Heart left ventricle (tissue), 16 donors: ENCODE data around the gene LRPPRC. TPM values are rescaled to one million over a fixed set of nuclear protein-coding genes. Genes with fewer than 3 reads are reported as not detected.

Source experiments
- ATAC-seq, 4 donors: fragments of 200-7000 bp; cut with Tn5 transposase; one replicate each; pipeline ENCODE4 v1.9.1; 2020 to 2022; ENCODE audit warnings: moderate library complexity in 4 of 4, mild to moderate bottlenecking in 3 of 4, moderate number of reproducible peaks in 1 of 4
- DNase-seq, 5 donors: peaks; one replicate each; pipeline ENCODE4 v3.0.0-alpha.2; 2020
- H3K27ac ChIP-seq, 12 donors: fragments of 200-600 bp; sonication (generic) in 4 of 12; one replicate each; pipeline versions ENCODE4 v1.5.0 to v1.8.0; 2016 to 2022; ENCODE audit warnings: mild to moderate bottlenecking in 2 of 12
- H3K27me3 ChIP-seq, 9 donors: fragments of 200-600 bp; sonication (generic) in 2 of 9; one replicate each; pipeline versions ENCODE4 v1.5.1 to v1.8.0; 2016 to 2022; ENCODE audit warnings: mild to moderate bottlenecking in 3 of 9
- H3K36me3 ChIP-seq, 9 donors: fragments of 200-600 bp; sonication (generic) in 2 of 9; one replicate each; pipeline versions ENCODE4 v1.5.0 to v1.8.0; 2018 to 2022; ENCODE audit warnings: mild to moderate bottlenecking in 2 of 9
- H3K4me1 ChIP-seq, 12 donors: fragments of 200-600 bp; sonication (generic) in 4 of 12; one replicate each; pipeline versions ENCODE4 v1.5.0 to v1.8.0; 2016 to 2022; ENCODE audit warnings: mild to moderate bottlenecking in 3 of 12
- H3K4me3 ChIP-seq, 12 donors: fragments of 200-600 bp; sonication (generic) in 4 of 12; one replicate each; pipeline versions ENCODE4 v1.5.0 to v1.8.0; 2017 to 2022; ENCODE audit warnings: mild to moderate bottlenecking in 9 of 12, moderate library complexity in 4 of 12
- H3K9me3 ChIP-seq, 12 donors: fragments of 200-600 bp; sonication (generic) in 4 of 12; one replicate each; pipeline versions ENCODE4 v1.5.0 to v1.8.0; 2016 to 2022; ENCODE audit warnings: mild to moderate bottlenecking in 1 of 12
- CTCF ChIP-seq, 12 donors: fragments of 200-600 bp; sonication (generic) in 4 of 12; IDR thresholded peaks; one replicate each; pipeline versions ENCODE4 v1.5.0 to v1.8.0; 2018 to 2022; ENCODE audit warnings: antibody characterized with exemption in 12 of 12, mild to moderate bottlenecking in 5 of 12
- POLR2A ChIP-seq, 2 donors: fragments of 450-650 bp; IDR thresholded peaks; one replicate each; pipeline ENCODE4 v1.6.1; 2017; ENCODE audit warnings: antibody characterized with exemption in 2 of 2, mild to moderate bottlenecking in 2 of 2, moderate library complexity in 2 of 2
- WGBS, 4 donors: extraction: QIAGEN DNeasy Blood & Tissue Kit in 2 of 4; methylation state at CpG; one replicate each; pipeline versions ENCODE4 v1.1.5 to v1.1.7; 2013 to 2018; 5-methylcytosine and 5-hydroxymethylcytosine counted together
- intact Hi-C, 10 donors: fragments of 100-400 bp; cut with DNase I; formaldehyde crosslinking; loops; one replicate each; pipeline versions ENCODE4 v1.11.1 to v1.14.2; 2022
- polyA plus RNA-seq, 2 donors: library from polyadenylated mRNA; stranded (reverse); fragments of 200-250 nt; gene quantifications; one replicate each; pipeline ENCODE4 v1.2.3, GENCODE V29; 2013
- total RNA-seq, 9 donors: library from RNA; depleted of rRNA in 2 of 9; stranded (reverse); fragments of >200 nt in 2 of 9; fragmentation: NEBNext Ultra II Directional in 3 of 9; extraction: Animal tissue kit (Norgen Biotek cat#: 25700) in 3 of 9; gene quantifications; one replicate each; pipeline versions ENCODE4 v1.1.0 to v1.2.4, GENCODE V29; 2016 to 2023
- donor health status: ischemic (EF 13 %, LVEDD 7.1; RV severe dilation, severe dysfunction).
- donor health status: healthy with polysubstance abuse.
- donor health status: DM: no; HTN: yes; CAD: no.
- donor health status: DM: no; HTN: no; CAD: no.
- donor health status: ischemic (EF 25% LVEDD 6.9; RV normal size, moderate dysfunction).
- donor health status: ischemic (EF 25% LVEDD 5.7; RV mildly dilated, moderate dysfunction).
- donor health status: healthy.
- donor health status: DM: yes; HTN: yes; CAD: no.
- donor health status: ischemic (EF 35%, LVEDD 5.7; RV mildly dilated, moderate dysfunction).
- donor health status: nonischemic (EF 11% LVEDD 7.7; RV severe dilation, severe dysfunction).
- donor health status: DM: yes; HTN: yes; CAD: no.
- donor health status: PGD.
- donor health status: ischemic (EF 29% LVEDD 5.4; RV normal size, mild dysfunction).
- donor health status: nonischemic (EF 23%, LVEDD 6.1; RV moderate dilation, normal function).

LRPPRC gene
- total and polyA plus RNA-seq, 11 donors = 23.2 to 117 (median 88.0) TPM

GRCh38 chr2:43960921-43961320, 34.9 kb downstream of the LRPPRC start:
- H3K27me3 ChIP-seq = no peaks in the 10 kb centered on the region
- H3K9me3 ChIP-seq = no peaks in the 10 kb centered on the region
- H3K27ac ChIP-seq = no peak overlapping the region
- TF ChIP-seq POLR2A (IDR thresholded peaks at IDR 0.05) (no peak), CTCF (IDR thresholded peaks at IDR 0.05) (no peak)
- intact Hi-C loops = no loop called here
- H3K4me3 ChIP-seq = no peak overlapping the region
- peaks cover 0 to 100% (median 96%) of the 10 kb centered on the region in 9 donors for H3K36me3 ChIP-seq
- DNase-seq (no peak), ATAC-seq (no peak)
- H3K4me1 ChIP-seq = no peaks in the 10 kb centered on the region

GRCh38 chr2:43958397-43959275, 37.2 kb downstream of the LRPPRC start:
- intact Hi-C loops = no loop called here
- 76 to 79% (median 78%) methylated on average over 5 of the region's 5 CpGs for WGBS, 4 donors
- DNase-seq (no peak), ATAC-seq (no peak)
- H3K4me3 ChIP-seq = no peak overlapping the region
- peaks cover 0 to 100% (median 99%) of the 10 kb centered on the region in 9 donors for H3K36me3 ChIP-seq
- H3K27ac ChIP-seq = no peak overlapping the region
- no peaks in the 10 kb centered on the region for H3K9me3 ChIP-seq
- TF ChIP-seq POLR2A (IDR thresholded peaks at IDR 0.05) (no peak), CTCF (IDR thresholded peaks at IDR 0.05) (no peak)
- no peaks in the 10 kb centered on the region for H3K27me3 ChIP-seq
- H3K4me1 ChIP-seq = no peaks in the 10 kb centered on the region

- Histone ChIP-seq H3K27ac (no peak overlapping the region), H3K4me1 (no peaks in the 10 kb centered on the region), H3K27me3 (no peaks in the 10 kb centered on the region), H3K4me3 (no peak overlapping the region), H3K9me3 (no peaks in the 10 kb centered on the region), H3K36me3 (peaks cover 0 to 100% (median 91%) of the 10 kb centered on the region in 9 donors)
- 80 to 81% (median 81%) methylated on average over 8 of the region's 8 CpGs for WGBS, 4 donors
- ATAC-seq = no peak
- TF ChIP-seq CTCF (IDR thresholded peaks at IDR 0.05) = peak in 8 of 12 donors; percentile 18 to 52 (median 38)
- no peak for TF ChIP-seq POLR2A (IDR thresholded peaks at IDR 0.05)
- DNase-seq = no peak
- intact Hi-C loops = no loop called here
These were observed 45.3 kb downstream of the LRPPRC start for GRCh38 chr2:43950383-43951008.

- TF ChIP-seq CTCF (IDR thresholded peaks at IDR 0.05) (no peak), POLR2A (IDR thresholded peaks at IDR 0.05) (no peak)
- Histone ChIP-seq H3K27me3 (no peaks in the 10 kb centered on the region), H3K9me3 (no peaks in the 10 kb centered on the region), H3K4me1 (no peaks in the 10 kb centered on the region), H3K4me3 (no peak overlapping the region), H3K27ac (no peak overlapping the region), H3K36me3 (peaks cover 0 to 100% (median 91%) of the 10 kb centered on the region in 9 donors)
- WGBS, 4 donors = 80 to 89% (median 86%) methylated on average over 3 of the region's 3 CpGs
- ATAC-seq (no peak), DNase-seq (no peak)
- intact Hi-C loops = loop anchor here in 1 of 10 donors (5.0 kb wide), 1 partner anchor 34 kb away; no protein-coding TSS in a partner anchor
These were observed 47.4 kb downstream of the LRPPRC start for GRCh38 chr2:43948370-43948769.
